Stimulated activated CD4-positive, alpha-beta T cell treated with anti-CD3 and anti-CD28 coated beads, Interleukin-12 subunit alpha, Interleukin-12 subunit beta, amount 100 ng/mL, for 48 hours (primary cell): Measurements from ENCODE around the gene GALM.
A peak's percentile ranks its signal among the peaks of the same experiment; 100 is the strongest.
"Not testable (repeated sequence)": the region's sequence is repeated elsewhere in the genome, so short reads cannot be mapped to it uniquely, and the experiment has no call there.

Source experiments
- DNase-seq, 3 donors: peaks; one replicate each; pipeline ENCODE4 v3.0.0-alpha.2; 2020; ENCODE audit warnings: low read depth in 2 of 3, low spot score in 1 of 3

The GALM gene

GRCh38 chr2:38708900-38709566 lies 43.1 kb downstream of the GALM start:
- no peak for DNase-seq

GRCh38 chr2:38709567-38710194 lies 43.8 kb downstream of the GALM start:
- peak in 1 of 3 donors; percentile 27 for DNase-seq

GRCh38 chr2:38711558-38711957 lies 45.6 kb downstream of the GALM start:
- no peak for DNase-seq

DNA sequence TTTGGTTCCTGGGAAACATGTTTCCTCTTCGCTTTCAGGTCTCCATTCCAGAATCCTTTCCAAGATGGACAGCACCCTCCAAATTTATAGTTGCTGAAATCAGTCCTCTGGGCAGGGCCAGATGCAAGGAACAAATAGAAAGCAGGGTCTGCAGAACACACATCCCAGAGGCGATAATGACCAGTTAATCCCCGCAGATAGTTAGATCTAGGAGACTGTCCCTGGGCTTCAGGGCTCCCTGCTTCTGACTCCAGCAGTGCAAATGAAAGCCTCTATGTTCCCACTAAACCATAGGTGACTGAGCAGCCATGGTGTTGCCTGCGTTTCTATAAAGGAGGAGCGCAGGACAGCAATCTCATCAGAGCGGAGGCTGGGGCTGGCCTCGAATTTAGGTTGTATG lies 46.5 kb downstream of the GALM start:
- DNase-seq = no peak

GRCh38 chr2:38712871-38713270 lies 47.0 kb downstream of the GALM start:
- DNase-seq = no peak

DNA sequence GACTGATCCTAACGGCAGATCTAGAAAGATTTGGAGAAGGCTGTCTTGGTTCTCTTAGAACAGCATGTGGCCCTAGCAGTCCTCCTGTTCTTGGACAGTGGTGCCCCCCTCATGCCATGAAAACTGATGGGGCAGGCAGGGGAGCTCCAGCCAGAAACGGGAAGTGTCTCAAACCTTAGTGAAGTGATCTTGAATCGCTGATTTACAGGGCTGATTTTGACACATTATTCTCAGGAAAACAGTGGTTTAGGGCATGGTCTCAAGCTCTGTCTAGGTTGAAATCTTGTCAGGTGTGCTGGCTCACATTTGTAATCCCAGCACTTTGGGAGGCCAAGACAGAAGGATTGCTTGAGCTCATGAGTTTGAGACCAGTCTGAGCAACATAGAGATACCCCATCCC lies 47.4 kb downstream of the GALM start:
- no peak for DNase-seq

DNA sequence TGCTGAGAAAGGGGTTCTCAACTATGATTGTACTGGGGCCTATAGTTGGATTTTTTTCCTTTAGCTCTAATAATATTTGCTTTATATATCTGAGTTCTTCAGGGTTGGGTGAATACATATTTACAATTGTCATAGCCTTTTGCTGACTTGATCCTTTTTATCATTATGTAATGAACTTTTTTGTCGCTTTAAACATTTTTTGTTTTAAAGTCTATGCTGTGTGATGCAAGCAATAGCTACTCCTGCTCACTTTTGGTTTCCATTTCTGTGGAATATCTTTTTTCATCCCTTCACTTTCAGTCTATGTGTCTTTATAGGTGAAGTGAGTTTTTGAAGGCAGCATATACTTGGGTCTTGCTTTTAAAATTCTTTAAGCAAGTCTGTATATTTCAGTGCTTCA lies 49.0 kb downstream of the GALM start:
- DNase-seq = not testable (repeated sequence)

DNA sequence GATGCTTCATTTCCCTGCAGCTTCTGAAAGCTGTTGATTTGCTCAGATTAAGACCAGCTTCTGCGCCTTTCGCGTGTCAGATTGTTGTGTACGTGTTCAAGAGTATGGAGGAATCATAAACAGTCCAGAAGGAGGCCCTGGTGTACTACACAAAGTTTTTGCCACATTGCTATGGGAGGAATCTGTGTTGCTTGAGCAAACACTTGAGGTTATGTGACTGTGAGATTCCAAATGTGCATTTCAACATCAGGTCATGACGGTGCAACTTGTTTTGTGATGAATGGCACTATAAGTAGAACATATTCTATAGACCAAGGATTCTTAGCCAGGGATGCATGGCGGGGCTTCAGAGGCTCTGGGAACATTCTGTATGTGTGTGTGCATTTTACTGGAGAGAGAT lies 50.3 kb downstream of the GALM start:
- no peak for DNase-seq

DNA sequence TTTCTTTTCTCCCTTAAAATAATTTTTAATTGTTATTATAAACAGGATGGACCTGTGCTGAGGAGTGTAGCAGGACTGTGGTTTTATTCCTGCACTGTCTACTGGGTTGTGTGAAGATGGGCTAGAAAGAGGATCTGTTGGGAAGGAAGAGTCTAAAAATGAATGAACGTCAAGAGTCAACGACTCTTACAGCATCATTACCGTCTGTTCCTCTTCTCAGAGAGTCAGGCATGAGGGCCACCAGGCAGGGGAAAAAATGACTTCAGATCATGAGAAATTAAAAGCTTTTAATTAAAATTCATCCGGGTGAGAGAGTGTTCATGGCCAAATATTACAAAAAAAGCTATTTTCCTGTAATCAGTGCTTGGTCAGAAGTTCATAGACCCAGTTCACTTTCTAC lies 52.7 kb downstream of the GALM start:
- DNase-seq = no peak

- no peak for DNase-seq
Observed at GRCh38 chr2:38719706-38720105, 53.8 kb downstream of the GALM start.

DNA sequence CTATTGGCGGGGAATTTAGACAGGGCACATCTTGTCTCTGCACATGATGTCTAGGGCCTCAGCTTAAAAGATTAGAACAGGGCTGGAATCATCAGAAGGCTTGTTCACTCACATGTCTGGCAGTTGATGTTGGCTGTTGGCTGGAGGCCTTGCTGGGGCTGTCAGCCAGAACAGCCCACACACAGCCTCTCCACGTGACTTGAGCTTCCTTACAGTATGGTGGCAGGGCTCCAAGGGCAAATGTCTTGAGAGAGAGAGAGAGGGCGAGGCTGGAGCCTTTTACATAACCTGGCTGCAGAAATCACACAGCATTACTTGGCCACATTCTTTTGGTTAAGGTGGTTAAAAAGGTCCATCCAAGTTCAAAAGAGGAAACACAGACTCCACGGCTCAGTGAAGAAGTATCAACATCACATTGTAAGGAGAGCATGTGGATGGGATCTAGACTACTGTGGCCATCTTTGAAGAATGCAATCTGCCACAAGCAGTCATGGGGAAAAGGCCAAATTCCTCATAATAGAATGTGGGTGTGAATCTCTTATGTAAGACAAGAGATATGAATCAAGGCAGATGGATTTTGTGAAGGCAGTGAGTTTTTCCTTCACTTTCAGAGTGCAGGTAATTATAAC lies 54.8 kb downstream of the GALM start:
- no peak for DNase-seq

GRCh38 chr2:38722271-38723061 lies 56.6 kb downstream of the GALM start:
- DNase-seq = peak; percentile 33 to 60 (median 48)

GRCh38 chr2:38723173-38723572 lies 57.3 kb downstream of the GALM start:
- DNase-seq = no peak

GRCh38 chr2:38727661-38728060 lies 61.7 kb downstream of the GALM start:
- DNase-seq = no peak

DNA sequence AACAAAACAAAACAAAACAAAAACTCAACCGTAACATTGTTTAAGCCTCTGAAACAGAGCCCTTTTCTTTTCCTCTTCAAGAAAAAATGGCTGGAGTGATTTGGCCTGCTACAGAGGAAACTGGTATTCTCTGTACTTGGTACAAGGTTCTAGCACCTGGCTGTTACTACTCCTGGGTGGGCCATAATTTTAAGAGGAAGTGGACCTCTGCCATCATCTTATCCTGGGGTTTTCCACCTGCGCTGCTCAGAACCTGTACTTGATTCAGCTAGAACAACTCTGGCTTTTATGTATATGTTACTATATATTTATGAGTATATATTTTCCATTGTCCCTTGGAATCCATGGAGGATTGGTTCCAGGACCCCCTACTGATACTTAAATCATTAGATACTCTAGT lies 62.8 kb downstream of the GALM start:
- no peak for DNase-seq

- no peak for DNase-seq
Observed at GRCh38 chr2:38731090-38731489, 65.2 kb downstream of the GALM start.

GRCh38 chr2:38731684-38732221 lies 65.8 kb downstream of the GALM start:
- DNase-seq = no peak

GRCh38 chr2:38733300-38733971 lies 67.5 kb downstream of the GALM start:
- no peak for DNase-seq

- DNase-seq = no peak
Observed at GRCh38 chr2:38734299-38735058, 68.6 kb downstream of the GALM start.

DNA sequence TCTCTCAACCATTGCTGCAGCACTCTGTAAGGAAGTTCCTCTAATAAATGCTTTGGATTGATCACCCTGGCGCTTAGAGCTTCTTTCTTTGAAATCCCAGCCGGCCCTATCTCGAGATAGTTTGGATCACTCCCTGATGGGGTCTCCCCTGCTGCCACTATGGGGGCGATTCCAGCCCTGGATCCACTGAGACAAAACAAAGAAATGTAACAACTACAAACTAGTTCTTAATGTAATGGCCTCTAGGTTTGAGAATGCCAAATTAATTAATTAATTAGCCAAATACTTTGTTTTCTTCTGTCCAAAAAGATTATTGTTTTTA lies 70.0 kb downstream of the GALM start:
- DNase-seq = no peak
